Activated naive CD8-positive, alpha-beta T cell treated with anti-CD3 and anti-CD28 coated beads for 36 hours (primary cell): ENCODE data around the gene RAB38. TPM values are rescaled to one million over a fixed set of nuclear protein-coding genes. Genes with fewer than 3 reads are reported as not detected.

Experiments
- DNase-seq: peaks from one replicate; pipeline ENCODE4 v3.0.0; 2021
- H3K27ac Mint-ChIP-seq: one replicate; pipeline ENCODE4 v1.8.0; 2022; ENCODE audit warnings: mild to moderate bottlenecking, moderate library complexity, mixed read lengths
- H3K27me3 Mint-ChIP-seq: one replicate; pipeline ENCODE4 v1.8.0; 2022; ENCODE audit warnings: mild to moderate bottlenecking, mixed read lengths
- H3K36me3 Mint-ChIP-seq: one replicate; pipeline ENCODE4 v1.8.0; 2021; ENCODE audit warnings: mild to moderate bottlenecking, mixed read lengths
- H3K4me1 Mint-ChIP-seq: one replicate; pipeline ENCODE4 v1.8.0; 2021; ENCODE audit warnings: mixed read lengths
- H3K4me3 Mint-ChIP-seq: one replicate; pipeline ENCODE4 v1.8.0; 2022; ENCODE audit warnings: mild to moderate bottlenecking, moderate library complexity, mixed read lengths
- H3K9me3 Mint-ChIP-seq: one replicate; pipeline ENCODE4 v1.8.0; 2022; ENCODE audit warnings: mixed read lengths
- total RNA-seq, 2 experiments: library from RNA; stranded (reverse); gene quantifications; one replicate each; pipeline ENCODE4 v1.2.3, GENCODE V29; 2021

Gene RAB38
- total RNA-seq, 2 experiments from 2014 or later: 20.4 to 21.0 TPM

GRCh38 chr11:88151709-88152265, 23.5 kb downstream of the RAB38 start:
- Mint-ChIP-seq H3K9me3 (peaks cover 3% of the 10 kb centered on the region), H3K4me3 (no peak overlapping the region), H3K27me3 (peaks cover 8% of the 10 kb centered on the region), H3K36me3 (peaks cover 11% of the 10 kb centered on the region), H3K4me1 (no peaks in the 10 kb centered on the region), H3K27ac (no peak overlapping the region)
- DNase-seq: no peak

GRCh38 chr11:88146106-88146505, 29.1 kb downstream of the RAB38 start:
- no peak for DNase-seq
- Mint-ChIP-seq H3K27ac (no peak overlapping the region), H3K4me3 (no peak overlapping the region), H3K4me1 (no peaks in the 10 kb centered on the region), H3K9me3 (no peaks in the 10 kb centered on the region), H3K27me3 (no peaks in the 10 kb centered on the region), H3K36me3 (peaks cover 4% of the 10 kb centered on the region)

GRCh38 chr11:88139865-88140264, 35.4 kb downstream of the RAB38 start:
- Mint-ChIP-seq H3K27ac (no peak overlapping the region), H3K27me3 (no peaks in the 10 kb centered on the region), H3K4me1 (no peaks in the 10 kb centered on the region), H3K4me3 (no peak overlapping the region), H3K9me3 (no peaks in the 10 kb centered on the region), H3K36me3 (peaks cover 2% of the 10 kb centered on the region)
- DNase-seq: no peak

GRCh38 chr11:88131764-88132470, 43.3 kb downstream of the RAB38 start:
- H3K36me3 Mint-ChIP-seq: peaks cover 2% of the 10 kb centered on the region
- no peaks in the 10 kb centered on the region for H3K4me1 Mint-ChIP-seq
- no peaks in the 10 kb centered on the region for H3K27me3 Mint-ChIP-seq
- no peaks in the 10 kb centered on the region for H3K9me3 Mint-ChIP-seq
- H3K4me3 Mint-ChIP-seq: no peak overlapping the region
- no peak overlapping the region for H3K27ac Mint-ChIP-seq
- no peak for DNase-seq

- Mint-ChIP-seq H3K36me3 (no peaks in the 10 kb centered on the region), H3K9me3 (no peaks in the 10 kb centered on the region), H3K4me3 (no peak overlapping the region), H3K27me3 (no peaks in the 10 kb centered on the region), H3K4me1 (no peaks in the 10 kb centered on the region), H3K27ac (no peak overlapping the region)
- no peak for DNase-seq
Observed at GRCh38 chr11:88122956-88123355, 52.3 kb downstream of the RAB38 start.

- Mint-ChIP-seq H3K9me3 (no peaks in the 10 kb centered on the region), H3K4me1 (no peaks in the 10 kb centered on the region), H3K27me3 (no peaks in the 10 kb centered on the region), H3K36me3 (no peaks in the 10 kb centered on the region), H3K27ac (no peak overlapping the region), H3K4me3 (no peak overlapping the region)
- no peak for DNase-seq
Observed at GRCh38 chr11:88119561-88119960, 55.7 kb downstream of the RAB38 start.

GRCh38 chr11:88117281-88117858, 57.9 kb downstream of the RAB38 start:
- H3K4me3 Mint-ChIP-seq: no peak overlapping the region

GRCh38 chr11:88115828-88116755, 59.2 kb downstream of the RAB38 start:
- Mint-ChIP-seq H3K4me3 (no peak overlapping the region), H3K27ac (no peak overlapping the region), H3K4me1 (no peaks in the 10 kb centered on the region), H3K9me3 (no peaks in the 10 kb centered on the region), H3K36me3 (peaks cover 2% of the 10 kb centered on the region), H3K27me3 (no peaks in the 10 kb centered on the region)
- DNase-seq: no peak

More at GRCh38 chr11:88117281-88117858, 57.9 kb downstream of the RAB38 start:
- no peak for DNase-seq
- H3K4me1 Mint-ChIP-seq: no peaks in the 10 kb centered on the region
- H3K36me3 Mint-ChIP-seq: peaks cover 2% of the 10 kb centered on the region
- no peak overlapping the region for H3K27ac Mint-ChIP-seq
- H3K27me3 Mint-ChIP-seq: no peaks in the 10 kb centered on the region
- H3K9me3 Mint-ChIP-seq: no peaks in the 10 kb centered on the region

- no peaks in the 10 kb centered on the region for H3K4me1 Mint-ChIP-seq
- no peak overlapping the region for H3K27ac Mint-ChIP-seq
- DNase-seq: no peak
- H3K36me3 Mint-ChIP-seq: peaks cover 3% of the 10 kb centered on the region
- H3K4me3 Mint-ChIP-seq: no peak overlapping the region
- H3K27me3 Mint-ChIP-seq: peaks cover 3% of the 10 kb centered on the region
- H3K9me3 Mint-ChIP-seq: no peaks in the 10 kb centered on the region
Observed at GRCh38 chr11:88114486-88115045, 60.7 kb downstream of the RAB38 start.

GRCh38 chr11:88106666-88107065, 68.6 kb downstream of the RAB38 start:
- H3K4me3 Mint-ChIP-seq: no peak overlapping the region
- H3K27me3 Mint-ChIP-seq: peaks cover 17% of the 10 kb centered on the region
- peaks cover 11% of the 10 kb centered on the region for H3K36me3 Mint-ChIP-seq
- H3K9me3 Mint-ChIP-seq: peaks cover 5% of the 10 kb centered on the region
- no peak for DNase-seq
- H3K4me1 Mint-ChIP-seq: peaks cover 6% of the 10 kb centered on the region
- no peak overlapping the region for H3K27ac Mint-ChIP-seq

GRCh38 chr11:88105951-88106350, 69.3 kb downstream of the RAB38 start:
- DNase-seq: no peak
- no peak overlapping the region for H3K27ac Mint-ChIP-seq
- H3K9me3 Mint-ChIP-seq: peaks cover 5% of the 10 kb centered on the region
- peaks cover 11% of the 10 kb centered on the region for H3K36me3 Mint-ChIP-seq
- H3K4me3 Mint-ChIP-seq: no peak overlapping the region
- H3K27me3 Mint-ChIP-seq: peaks cover 18% of the 10 kb centered on the region
- peaks cover 6% of the 10 kb centered on the region for H3K4me1 Mint-ChIP-seq

GRCh38 chr11:88105526-88105925, 69.7 kb downstream of the RAB38 start:
- Mint-ChIP-seq H3K36me3 (peaks cover 11% of the 10 kb centered on the region), H3K4me3 (no peak overlapping the region), H3K27ac (no peak overlapping the region), H3K9me3 (peaks cover 5% of the 10 kb centered on the region), H3K27me3 (peaks cover 20% of the 10 kb centered on the region), H3K4me1 (peaks cover 6% of the 10 kb centered on the region)
- no peak for DNase-seq

GRCh38 chr11:88104408-88104807, 70.8 kb downstream of the RAB38 start:
- no peak for DNase-seq
- no peak overlapping the region for H3K27ac Mint-ChIP-seq
- peaks cover 22% of the 10 kb centered on the region for H3K27me3 Mint-ChIP-seq
- H3K4me1 Mint-ChIP-seq: peaks cover 6% of the 10 kb centered on the region
- H3K9me3 Mint-ChIP-seq: peaks cover 5% of the 10 kb centered on the region
- H3K4me3 Mint-ChIP-seq: no peak overlapping the region
- peaks cover 9% of the 10 kb centered on the region for H3K36me3 Mint-ChIP-seq

GRCh38 chr11:88103337-88104206, 71.7 kb downstream of the RAB38 start:
- H3K36me3 Mint-ChIP-seq: peaks cover 3% of the 10 kb centered on the region
- H3K27me3 Mint-ChIP-seq: peaks cover 26% of the 10 kb centered on the region
- peak; percentile 10 for DNase-seq
- H3K27ac Mint-ChIP-seq: no peak overlapping the region
- H3K4me3 Mint-ChIP-seq: no peak overlapping the region
- peaks cover 6% of the 10 kb centered on the region for H3K4me1 Mint-ChIP-seq
- H3K9me3 Mint-ChIP-seq: peaks cover 5% of the 10 kb centered on the region
